Neutrophil (primary cell): ENCODE data around the gene PPP3CA.

Source experiments
- H3K27ac ChIP-seq: fragments of 200-600 bp; sonication (generic); 2 replicates; pipeline ENCODE4 v1.5.1; 2016; ENCODE audit warnings: mild to moderate bottlenecking, moderate library complexity
- H3K27me3 ChIP-seq: fragments of 200-600 bp; sonication (generic); 2 replicates; pipeline ENCODE4 v1.6.0; 2016; ENCODE audit warnings: mild to moderate bottlenecking
- H3K36me3 ChIP-seq: fragments of 200-600 bp; sonication (generic); 2 replicates; pipeline ENCODE4 v1.5.1; 2017
- H3K4me1 ChIP-seq, 2 experiments: fragments of 200-600 bp in 1 of 2; sonication (generic) in 1 of 2; 1 replicate in 1 of 2; 2 replicates in 1 of 2; pipeline versions ENCODE4 v1.5.1 to v1.6.1; 2013 to 2016; ENCODE audit warnings: low read depth in 1 of 2, low read length in 1 of 2, mild to moderate bottlenecking in 1 of 2, moderate library complexity in 1 of 2; ENCODE audit not compliant: control insufficient read depth in 1 of 2, insufficient read depth in 1 of 2
- H3K4me3 ChIP-seq, 2 experiments: fragments of 200-600 bp in 1 of 2; sonication (generic) in 1 of 2; 1 replicate in 1 of 2; 2 replicates in 1 of 2; pipeline ENCODE4 v1.5.1; 2013 to 2016; ENCODE audit warnings: low read depth in 1 of 2, low read length in 1 of 2, mild to moderate bottlenecking in 1 of 2, moderate library complexity in 1 of 2
- H3K9me3 ChIP-seq: fragments of 200-600 bp; sonication (generic); 2 replicates; pipeline ENCODE4 v1.5.1; 2016
- TF ChIP-seq, protein P1 (sequence below): fragments of 200-600 bp; sonication (generic); IDR thresholded peaks from 2 replicates; pipeline ENCODE4 v1.5.1; 2016; ENCODE audit warnings: antibody characterized with exemption

Gene PPP3CA

DNA sequence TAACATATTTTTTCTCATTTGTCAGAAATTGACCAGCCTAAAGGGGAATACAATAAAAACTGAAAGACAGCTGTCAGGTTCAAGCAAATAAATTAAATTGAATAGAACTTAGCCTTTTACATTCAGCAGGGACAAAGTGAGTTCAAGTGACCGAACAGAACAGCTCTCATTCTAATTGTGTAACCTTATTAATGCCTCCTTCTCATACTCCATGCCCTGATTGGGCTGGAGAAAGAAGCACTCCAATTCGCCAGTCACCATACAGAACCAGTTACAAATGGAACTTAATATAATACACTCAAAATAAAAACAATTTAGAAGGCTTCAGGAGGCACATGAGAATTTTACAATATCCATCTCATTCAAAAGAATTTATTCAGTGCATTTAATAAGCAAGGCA lies 8.0 kb downstream of the PPP3CA start:
- Histone ChIP-seq H3K36me3 (no peaks in the 10 kb centered on the region), H3K4me3 (no peak overlapping the region), H3K27me3 (no peaks in the 10 kb centered on the region), H3K4me1 (peaks cover 10 to 30% of the 10 kb centered on the region in 2 experiments), H3K27ac (no peak overlapping the region), H3K9me3 (no peaks in the 10 kb centered on the region)
- TF ChIP-seq, protein P1, sequence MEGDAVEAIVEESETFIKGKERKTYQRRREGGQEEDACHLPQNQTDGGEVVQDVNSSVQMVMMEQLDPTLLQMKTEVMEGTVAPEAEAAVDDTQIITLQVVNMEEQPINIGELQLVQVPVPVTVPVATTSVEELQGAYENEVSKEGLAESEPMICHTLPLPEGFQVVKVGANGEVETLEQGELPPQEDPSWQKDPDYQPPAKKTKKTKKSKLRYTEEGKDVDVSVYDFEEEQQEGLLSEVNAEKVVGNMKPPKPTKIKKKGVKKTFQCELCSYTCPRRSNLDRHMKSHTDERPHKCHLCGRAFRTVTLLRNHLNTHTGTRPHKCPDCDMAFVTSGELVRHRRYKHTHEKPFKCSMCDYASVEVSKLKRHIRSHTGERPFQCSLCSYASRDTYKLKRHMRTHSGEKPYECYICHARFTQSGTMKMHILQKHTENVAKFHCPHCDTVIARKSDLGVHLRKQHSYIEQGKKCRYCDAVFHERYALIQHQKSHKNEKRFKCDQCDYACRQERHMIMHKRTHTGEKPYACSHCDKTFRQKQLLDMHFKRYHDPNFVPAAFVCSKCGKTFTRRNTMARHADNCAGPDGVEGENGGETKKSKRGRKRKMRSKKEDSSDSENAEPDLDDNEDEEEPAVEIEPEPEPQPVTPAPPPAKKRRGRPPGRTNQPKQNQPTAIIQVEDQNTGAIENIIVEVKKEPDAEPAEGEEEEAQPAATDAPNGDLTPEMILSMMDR, result no peak

GRCh38 chr4:101337688-101338087 lies 9.6 kb downstream of the PPP3CA start:
- Histone ChIP-seq H3K27ac (no peak overlapping the region), H3K9me3 (no peaks in the 10 kb centered on the region), H3K27me3 (no peaks in the 10 kb centered on the region), H3K4me1 (peaks cover 0 to 17% of the 10 kb centered on the region in 2 experiments), H3K36me3 (no peaks in the 10 kb centered on the region), H3K4me3 (no peak overlapping the region)
- TF ChIP-seq, protein P1, result no peak

- Histone ChIP-seq H3K27ac (no peak overlapping the region), H3K4me1 (no peaks in the 10 kb centered on the region), H3K4me3 (no peak overlapping the region), H3K36me3 (no peaks in the 10 kb centered on the region), H3K27me3 (no peaks in the 10 kb centered on the region), H3K9me3 (no peaks in the 10 kb centered on the region)
- TF ChIP-seq, protein P1, result no peak
Measured at GRCh38 chr4:101334963-101335572, 12.3 kb downstream of the PPP3CA start.

- TF ChIP-seq, protein P1, result no peak
- Histone ChIP-seq H3K27ac (no peak overlapping the region), H3K9me3 (no peaks in the 10 kb centered on the region), H3K4me3 (no peak overlapping the region), H3K4me1 (peaks cover 0 to 7% of the 10 kb centered on the region in 2 experiments), H3K27me3 (no peaks in the 10 kb centered on the region), H3K36me3 (no peaks in the 10 kb centered on the region)
Measured at GRCh38 chr4:101332424-101332823, 14.9 kb downstream of the PPP3CA start.

DNA sequence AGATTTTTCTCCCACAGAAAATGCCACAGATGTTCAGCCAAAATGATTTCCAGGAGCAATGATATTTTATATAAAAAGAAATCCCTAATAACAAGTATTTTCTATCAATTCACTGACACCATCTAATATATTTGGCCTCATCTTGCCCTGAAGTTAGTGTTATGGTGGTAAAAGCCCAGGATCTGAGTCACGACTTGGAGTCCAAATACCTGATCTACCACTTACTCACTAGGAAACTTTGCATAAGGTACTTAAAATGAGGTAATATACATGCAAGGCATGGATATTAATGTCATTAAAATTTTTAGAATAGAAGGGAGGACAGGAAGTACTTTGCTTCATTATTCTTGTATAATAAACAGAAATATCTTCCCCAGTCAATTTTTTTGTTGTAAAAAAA lies 16.3 kb downstream of the PPP3CA start:
- Histone ChIP-seq H3K27ac (no peak overlapping the region), H3K4me3 (no peak overlapping the region), H3K9me3 (no peaks in the 10 kb centered on the region), H3K4me1 (peaks cover 0 to 7% of the 10 kb centered on the region in 2 experiments), H3K27me3 (no peaks in the 10 kb centered on the region), H3K36me3 (no peaks in the 10 kb centered on the region)
- TF ChIP-seq, protein P1, result no peak
